ENCODE measurements around the gene HAT1.

HAT1 gene

GRCh38 chr2:172021955-172022354 is 99.7 kb downstream of the HAT1 start:
- no peak for DNase-seq
- Histone ChIP-seq H3K4me1 (ENCODE audit: insufficient read depth, low read length) (no peaks in the 10 kb centered on the region), H3K27ac (ENCODE audit: low read length) (no peak overlapping the region), H3K4me3 (ENCODE audit: low read depth in 1 of 2, low read length in 2 of 2) (no peak overlapping the region), H3K79me2 (ENCODE audit: insufficient read depth, low read length) (no peaks in the 10 kb centered on the region), H4K20me1 (ENCODE audit: insufficient read depth, low read length) (no peaks in the 10 kb centered on the region), H2AFZ (ENCODE audit: low read depth, low read length) (no peak overlapping the region), H3K9ac (ENCODE audit: low read depth, low read length) (no peak overlapping the region), H3K27me3 (ENCODE audit: insufficient read depth, low read length, poor library complexity) (no peaks in the 10 kb centered on the region), H3K9me3 (ENCODE audit: insufficient read depth, low read length, severe bottlenecking) (no peaks in the 10 kb centered on the region), H3K4me2 (ENCODE audit: insufficient read depth, low read length) (no peak overlapping the region), H3K36me3 (ENCODE audit: insufficient read depth, low read length) (no peaks in the 10 kb centered on the region)
- no peak for ATAC-seq (ENCODE audit: insufficient read depth, low read depth)
- TF ChIP-seq CTCF (IDR thresholded peaks at IDR 0.05; ENCODE audit: borderline replicate concordance, extremely low read depth, low read length, poor library complexity, severe bottlenecking) = no peak

GRCh38 chr2:172031536-172031935 is 109.3 kb downstream of the HAT1 start:
- H3K36me3 ChIP-seq (ENCODE audit: insufficient read depth, low read length) = no peaks in the 10 kb centered on the region
- H3K9me3 ChIP-seq (ENCODE audit: insufficient read depth, low read length, severe bottlenecking) = no peaks in the 10 kb centered on the region
- no peak overlapping the region for H2AFZ ChIP-seq (ENCODE audit: low read depth, low read length)
- H3K79me2 ChIP-seq (ENCODE audit: insufficient read depth, low read length) = no peaks in the 10 kb centered on the region
- H4K20me1 ChIP-seq (ENCODE audit: insufficient read depth, low read length) = no peaks in the 10 kb centered on the region
- no peak overlapping the region for H3K4me3 ChIP-seq (ENCODE audit: low read depth in 1 of 2, low read length in 2 of 2)
- no peak for DNase-seq
- ATAC-seq (ENCODE audit: insufficient read depth, low read depth) = no peak
- H3K4me1 ChIP-seq (ENCODE audit: insufficient read depth, low read length) = no peaks in the 10 kb centered on the region
- TF ChIP-seq EZH2 (IDR thresholded peaks at IDR 0.05; ENCODE audit: borderline replicate concordance, low read depth, low read length, severe bottlenecking) (no peak), CTCF (IDR thresholded peaks at IDR 0.05; ENCODE audit: borderline replicate concordance, extremely low read depth, low read length, poor library complexity, severe bottlenecking) (no peak)
- H3K4me2 ChIP-seq (ENCODE audit: insufficient read depth, low read length) = no peak overlapping the region
- no peak overlapping the region for H3K9ac ChIP-seq (ENCODE audit: low read depth, low read length)
- no peak overlapping the region for H3K27ac ChIP-seq (ENCODE audit: low read length)
- H3K27me3 ChIP-seq (ENCODE audit: insufficient read depth, low read length, poor library complexity) = no peaks in the 10 kb centered on the region
